Left colon (tissue), 2 donors: Measurements from ENCODE around the gene DNAI4. TPM values are rescaled to one million over a fixed set of nuclear protein-coding genes. Genes with fewer than 3 reads are reported as not detected.

Experiments
- ATAC-seq: fragments of 200-7000 bp; cut with Tn5 transposase; one replicate; pipeline ENCODE4 v1.9.1; 2020; ENCODE audit warnings: mild to moderate bottlenecking, moderate library complexity
- DNase-seq, 2 donors: peaks; one replicate each; pipeline ENCODE4 v3.0.0-alpha.2; 2020
- intact Hi-C, 2 donors: fragments of 100-400 bp; cut with DNase I in 1 of 2; cut with micrococcal nuclease in 1 of 2; formaldehyde crosslinking; loops; one replicate each; pipeline versions ENCODE4 v1.11.2 to v1.14.0; 2022; cut with DNase I, micrococcal nuclease
- total RNA-seq, 2 donors: library from RNA; stranded (reverse); fragmentation: NEBNext Ultra II Directional; extraction: Animal tissue kit (Norgen Biotek cat#: 25700); gene quantifications; one replicate each; pipeline ENCODE4 v1.2.1, GENCODE V29; 2021
- donor health status: DM: no; HTN: no; CAD: no.
- donor health status: DM: yes; HTN: yes; CAD: no.

The DNAI4 gene
- total RNA-seq, 2 donors from 2014 or later, result 12.0 to 27.2 TPM

DNA sequence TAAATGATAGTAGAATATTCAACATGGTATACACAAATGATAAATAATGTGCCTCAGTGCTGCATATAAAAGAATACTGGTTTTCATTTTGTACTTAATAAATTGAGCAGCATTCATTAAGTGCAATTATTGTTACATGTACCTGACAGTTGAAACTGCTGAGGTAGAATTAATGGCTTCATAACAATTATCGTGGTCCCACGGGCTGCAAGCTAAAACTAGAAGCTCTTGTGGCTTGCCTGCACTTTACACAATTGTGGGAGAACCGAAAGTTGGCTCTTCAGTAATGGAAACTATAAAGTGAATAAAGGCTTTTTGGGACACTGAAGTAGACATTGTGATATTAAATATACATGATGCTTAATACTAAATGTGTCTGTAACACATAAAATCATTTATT is 146.8 kb downstream of the DNAI4 start:
- no peak for DNase-seq
- ATAC-seq, result no peak
- intact Hi-C loops, result no loop called here

DNA sequence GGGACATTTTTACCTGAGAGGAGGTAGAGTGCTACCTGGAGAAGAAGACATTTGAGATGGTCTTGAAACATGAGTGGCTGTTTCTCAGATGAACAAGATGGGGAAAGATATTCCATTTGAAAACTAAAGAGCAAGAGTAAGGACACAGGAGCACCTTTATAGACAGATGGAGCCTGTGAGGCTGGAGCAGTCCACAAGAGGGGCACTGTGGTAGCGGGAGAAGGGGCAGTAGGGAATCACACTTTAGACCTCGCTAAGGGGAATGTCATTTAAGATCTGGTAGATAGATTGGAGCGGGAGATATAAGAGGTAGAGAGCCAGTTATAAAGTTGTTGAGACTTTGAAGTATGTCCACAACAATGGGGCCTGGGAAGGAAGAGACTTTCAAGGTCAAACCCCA is 149.0 kb downstream of the DNAI4 start:
- intact Hi-C loops, result no loop called here
- ATAC-seq (no peak), DNase-seq (no peak)

DNA sequence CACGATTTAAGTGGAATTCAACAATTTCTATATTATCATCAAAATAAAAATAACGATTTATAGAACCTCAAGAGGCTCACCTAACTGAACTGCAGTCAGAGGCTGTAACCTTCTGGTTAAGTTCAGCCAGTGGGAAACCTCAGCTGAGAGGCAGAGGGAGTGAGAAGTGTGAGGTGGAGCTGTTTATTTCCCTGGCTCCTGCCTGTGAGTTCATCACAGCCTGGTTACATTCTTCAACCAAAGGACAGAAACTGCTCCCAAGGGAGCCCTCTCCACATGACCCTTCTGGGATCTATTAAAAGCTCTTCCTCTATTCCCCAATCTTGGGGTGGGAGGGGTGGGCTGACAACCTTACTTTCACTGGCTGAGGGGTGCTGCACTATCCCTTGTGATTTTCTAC is 150.2 kb downstream of the DNAI4 start:
- no peak for ATAC-seq
- intact Hi-C loops, result no loop called here
- no peak for DNase-seq

DNA sequence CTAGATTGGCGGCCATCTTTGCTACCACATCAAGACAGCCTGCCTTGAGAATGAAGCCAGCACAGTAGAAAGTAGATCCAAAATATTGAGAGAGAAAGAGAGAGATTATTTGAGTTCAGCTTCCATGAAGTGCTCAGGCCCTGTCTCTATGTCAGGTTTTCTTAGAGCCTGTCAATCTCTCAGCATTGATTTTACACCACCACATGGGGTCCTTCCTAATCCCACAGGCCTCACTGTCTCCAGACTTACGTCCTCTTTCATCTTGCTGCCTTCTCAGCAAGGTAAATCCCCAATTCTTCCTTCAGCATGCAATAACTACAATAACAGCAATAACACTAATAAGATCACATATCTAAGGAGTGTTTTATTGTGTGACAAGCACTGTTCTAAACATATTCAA is 151.4 kb downstream of the DNAI4 start:
- intact Hi-C loops, result no loop called here
- no peak for ATAC-seq
- no peak for DNase-seq

DNA sequence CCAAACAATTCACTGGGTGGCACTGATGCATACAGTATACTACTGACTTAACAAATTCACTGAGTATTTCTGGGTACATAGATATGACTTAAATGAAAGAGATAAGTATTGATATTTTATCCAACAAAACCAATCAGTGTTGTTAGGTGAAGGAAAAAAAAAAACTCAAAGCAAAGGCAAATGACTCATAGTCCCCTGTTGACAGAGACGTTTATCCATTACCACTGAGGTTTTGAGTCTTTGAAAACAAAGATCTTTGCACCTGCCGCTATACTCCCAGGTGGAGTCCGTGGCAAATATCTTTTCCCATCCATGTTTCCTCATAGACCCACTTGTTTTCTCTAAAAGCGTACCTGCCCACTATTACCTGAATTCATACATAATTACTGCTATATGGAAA is 154.0 kb downstream of the DNAI4 start:
- intact Hi-C loops, result no loop called here
- no peak for ATAC-seq

DNA sequence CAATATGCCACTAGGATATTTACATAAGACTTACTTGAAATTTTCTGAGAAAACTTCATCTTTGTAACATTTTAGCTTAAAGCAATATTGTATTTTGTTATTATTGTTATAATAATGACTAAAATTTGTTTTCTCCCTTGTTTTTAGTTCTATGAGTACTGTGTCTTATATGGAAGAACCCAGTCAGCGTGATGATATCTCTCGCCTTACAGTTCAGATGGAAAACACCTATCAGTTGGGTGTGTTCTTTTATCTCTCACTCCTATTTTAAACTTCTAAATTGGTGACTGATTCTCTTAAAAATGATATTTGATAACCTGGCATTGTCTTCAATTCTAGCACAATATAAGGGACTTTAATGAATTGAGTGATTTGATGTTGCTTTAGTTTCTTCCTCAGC is 154.4 kb downstream of the DNAI4 start:
- ATAC-seq (no peak), DNase-seq (no peak)
- intact Hi-C loops, result no loop called here

More for the DNA sequence above, 154.0 kb downstream of the DNAI4 start:
- DNase-seq, result no peak

DNA sequence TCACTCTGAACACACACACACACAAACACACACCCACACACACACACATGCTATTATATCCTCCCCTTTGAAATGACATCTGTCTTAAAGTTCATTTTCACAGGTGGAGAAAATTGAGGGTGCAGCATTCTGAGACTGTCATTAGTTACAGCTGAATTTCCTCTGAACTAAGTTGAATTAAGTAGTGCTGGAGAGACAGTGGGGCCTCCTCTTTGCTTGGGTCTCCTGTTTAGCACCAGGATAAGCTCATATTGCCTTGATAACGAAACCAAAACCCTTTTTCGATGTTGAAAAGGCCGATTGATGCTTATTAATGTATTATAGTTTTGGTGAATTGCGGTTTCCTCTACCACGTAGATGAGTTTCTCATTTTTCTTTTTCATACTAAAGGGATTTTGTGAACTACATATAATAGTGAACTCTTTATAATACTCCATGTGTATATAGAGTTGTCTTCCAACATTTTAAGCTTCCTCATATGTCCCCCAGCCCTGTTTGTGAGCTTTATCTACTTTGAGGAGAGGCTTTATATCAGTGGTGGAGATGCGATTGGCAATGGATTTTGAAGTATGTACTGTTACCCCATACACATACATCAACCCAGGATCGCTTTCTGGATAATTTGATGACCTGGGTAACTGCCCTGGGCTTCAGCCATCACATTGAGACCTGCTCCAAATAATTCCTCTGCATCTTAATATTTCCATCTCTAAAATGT is 155.0 kb downstream of the DNAI4 start:
- ATAC-seq (no peak), DNase-seq (no peak)
- intact Hi-C loops, result loop anchor here in 1 of 2 donors (10.0 kb wide), 1 partner anchor 375 kb away; no protein-coding TSS in a partner anchor

DNA sequence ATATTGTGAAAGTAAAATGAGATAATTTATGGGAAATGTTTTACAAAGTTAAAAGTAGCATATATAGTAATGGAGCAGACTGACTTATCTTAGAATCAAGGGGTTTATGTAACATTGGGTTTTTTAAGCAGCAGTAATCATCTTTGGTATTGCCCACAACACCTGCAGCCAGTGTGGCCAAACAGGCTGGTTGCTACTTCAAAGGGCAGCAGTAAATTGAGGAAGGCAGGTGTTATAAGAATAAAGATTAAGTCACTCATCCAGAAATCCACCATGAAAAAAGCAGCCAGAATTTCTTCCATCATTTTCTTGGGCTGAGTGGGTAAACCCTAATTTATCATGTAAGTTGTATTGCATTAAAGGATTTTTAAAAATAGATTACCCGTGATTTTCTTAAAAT is 155.7 kb downstream of the DNAI4 start:
- ATAC-seq, result no peak
- intact Hi-C loops, result loop anchor here in 1 of 2 donors (10.0 kb wide), 1 partner anchor 376 kb away; no protein-coding TSS in a partner anchor
- DNase-seq, result no peak

DNA sequence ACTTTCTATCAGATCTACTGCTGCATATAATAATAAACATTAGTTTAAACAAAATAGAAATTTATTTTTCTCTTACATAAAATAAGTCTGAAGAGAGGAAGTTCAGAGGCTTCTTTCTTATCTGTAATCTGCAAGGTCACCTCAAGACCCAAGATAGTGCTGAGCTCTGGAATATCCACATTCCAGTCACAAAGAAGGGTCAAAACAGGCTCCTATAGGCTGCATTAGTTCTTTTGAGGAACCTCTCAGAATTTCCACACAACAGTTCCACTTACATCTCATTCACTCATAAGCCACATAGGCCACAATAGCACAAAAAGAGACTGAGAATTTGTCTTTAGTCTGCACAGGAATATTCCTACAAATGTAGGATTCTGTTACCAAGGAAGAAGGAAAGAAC is 157.0 kb downstream of the DNAI4 start:
- ATAC-seq, result no peak
- intact Hi-C loops, result loop anchor here in 1 of 2 donors (10.0 kb wide), 1 partner anchor 377 kb away; no protein-coding TSS in a partner anchor
- no peak for DNase-seq

DNA sequence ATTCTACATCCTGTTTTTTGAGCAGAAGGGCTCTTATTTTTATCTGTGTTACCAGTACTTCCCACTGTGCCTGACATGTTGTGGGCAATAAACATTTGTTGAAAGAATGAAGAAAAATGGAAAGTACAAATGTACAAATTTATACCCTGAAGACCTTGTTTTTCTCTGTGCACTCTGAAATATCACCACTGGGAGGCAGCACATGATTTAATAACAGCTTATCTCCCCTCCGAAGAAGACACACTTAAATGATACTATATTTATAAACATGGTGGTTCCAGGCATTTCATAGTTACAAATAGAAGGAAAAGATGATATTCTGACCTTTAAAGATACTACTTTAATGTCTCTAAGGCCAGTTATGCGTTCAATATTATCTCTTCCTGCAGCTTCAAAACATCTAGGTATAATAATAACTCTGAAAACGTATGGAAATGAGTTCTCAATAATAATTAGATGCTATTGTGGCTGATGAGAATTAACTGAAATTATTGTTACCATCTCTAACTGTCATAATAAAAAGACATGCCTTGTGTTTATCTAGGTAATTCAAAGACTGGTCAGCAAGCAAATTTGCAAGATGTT is 159.6 kb downstream of the DNAI4 start:
- ATAC-seq (peak; percentile 69), DNase-seq (peak in 1 of 2 donors; percentile 42)
- intact Hi-C loops, result loop anchor here in 1 of 2 donors (10.0 kb wide), 1 partner anchor 380 kb away; no protein-coding TSS in a partner anchor

Other genes with a start within 250 kb of the DNAI4 start
- gene DYNLT5, start 172.4 kb downstream of the DNAI4 start, total RNA-seq, result under 1 TPM; 0.17 to 0.24 TPM
- 10 to 100 TPM; 21.5 to 26.9 TPM for gene INSL5, start 123.6 kb downstream of the DNAI4 start, total RNA-seq
- 10 to 100 TPM; 64.6 to 86.4 TPM for gene MIER1, start 134 bp upstream of the DNAI4 start, total RNA-seq
- gene SLC35D1, start 129.3 kb upstream of the DNAI4 start, total RNA-seq, result 10 to 100 TPM; 77.5 to 82.7 TPM
- not detected for gene C1orf141, start 210.1 kb upstream of the DNAI4 start, total RNA-seq
- gene IL23R, start 241.6 kb upstream of the DNAI4 start, total RNA-seq, result 1 to 10 TPM; 2.0 TPM